Frontal cortex (tissue), 4 donors: Measurements from ENCODE around the gene GPC6. TPM values are rescaled to one million over a fixed set of nuclear protein-coding genes. Genes with fewer than 3 reads are reported as not detected.

Experiments used
- DNase-seq, 2 donors: peaks; one replicate each; pipeline ENCODE4 v3.0.0; 2012; ENCODE audit warnings: low spot score in 2 of 2
- FAIRE-seq: peaks from 2 replicates; lab custom pipeline; 2012; peaks lifted over from hg19 to GRCh38; lab: Jason Lieb, UNC
- total RNA-seq: library from RNA; depleted of rRNA; stranded (reverse); fragments of >200 nt; gene quantifications from one replicate; pipeline ENCODE4 v1.2.3, GENCODE V29; 2014
- donor health status: control.
- donor health status: control.
- donor health status: control.

The GPC6 gene
- total RNA-seq, 1 donor from 2014 or later, result 9.0 TPM

DNA sequence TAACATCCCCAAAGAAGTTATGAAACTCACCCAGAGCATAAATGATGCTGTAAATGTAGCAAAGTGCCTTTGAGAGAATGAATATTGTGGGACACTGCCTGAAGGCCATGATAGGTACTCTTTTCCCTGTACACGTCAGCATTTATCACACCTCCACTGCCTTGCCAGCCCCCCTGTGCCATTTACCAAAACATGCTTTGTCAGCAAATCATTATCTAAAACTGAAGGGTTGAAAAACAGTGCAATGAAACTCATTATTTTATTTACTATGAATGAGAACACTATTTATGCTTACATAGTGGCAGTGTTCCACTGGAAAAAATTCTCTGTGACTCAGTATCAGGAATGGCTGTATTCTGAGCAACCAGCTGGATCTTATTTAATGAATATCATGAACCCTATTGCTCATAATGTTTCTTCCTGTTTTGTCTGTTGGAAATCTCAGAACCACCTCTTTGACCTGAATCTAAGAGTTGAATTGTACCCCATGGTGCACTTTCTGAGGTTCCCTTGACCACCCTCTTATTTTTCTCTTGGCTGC is 688.7 kb downstream of the GPC6 start:
- no peak for FAIRE-seq

GRCh38 chr13:93922063-93922855 is 695.7 kb downstream of the GPC6 start:
- FAIRE-seq, result no peak
- DNase-seq, result no peak

More for the DNA sequence above, 688.7 kb downstream of the GPC6 start:
- no peak for DNase-seq

GRCh38 chr13:93925990-93926389 is 699.4 kb downstream of the GPC6 start:
- FAIRE-seq (no peak), DNase-seq (no peak)

DNA sequence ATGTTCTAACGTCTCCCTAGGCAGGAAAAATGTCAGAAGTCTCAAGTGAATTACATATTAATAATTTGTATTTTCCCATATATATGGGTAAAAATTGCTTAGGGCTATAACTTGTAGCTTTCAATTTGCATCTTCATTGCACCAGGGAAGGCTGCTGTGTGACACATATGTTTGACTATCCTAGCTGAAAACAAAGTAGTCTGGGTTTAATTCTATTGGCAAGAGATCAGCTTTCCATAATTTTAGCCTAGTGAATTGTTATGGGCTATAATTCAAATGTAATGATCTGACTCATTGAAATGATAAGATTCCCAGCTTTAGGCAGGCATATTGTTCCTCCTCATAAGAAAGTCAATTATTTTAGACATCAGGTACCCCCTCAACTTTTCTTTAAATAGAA is 699.8 kb downstream of the GPC6 start:
- no peak for FAIRE-seq
- DNase-seq, result no peak

DNA sequence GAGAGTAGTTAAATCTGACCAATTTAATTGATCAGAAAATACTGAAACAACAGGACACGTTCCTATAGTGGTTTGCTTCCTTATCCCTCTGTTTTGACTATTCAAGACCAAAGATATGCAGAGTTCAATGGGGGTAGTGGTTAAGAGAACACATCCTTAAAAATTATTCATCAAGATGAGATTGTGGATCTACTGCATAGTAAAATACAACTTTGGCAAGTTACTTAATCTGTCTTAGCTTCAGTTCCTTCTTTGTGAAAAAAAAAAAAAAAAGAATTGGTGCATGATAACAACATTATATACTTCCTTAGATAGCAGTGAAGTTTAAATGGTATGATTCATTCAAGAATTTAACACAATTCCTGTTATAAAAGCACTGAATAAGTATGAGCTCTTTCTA is 700.8 kb downstream of the GPC6 start:
- no peak for FAIRE-seq
- DNase-seq, result no peak

GRCh38 chr13:93932901-93933300 is 706.3 kb downstream of the GPC6 start:
- DNase-seq (no peak), FAIRE-seq (no peak)

DNA sequence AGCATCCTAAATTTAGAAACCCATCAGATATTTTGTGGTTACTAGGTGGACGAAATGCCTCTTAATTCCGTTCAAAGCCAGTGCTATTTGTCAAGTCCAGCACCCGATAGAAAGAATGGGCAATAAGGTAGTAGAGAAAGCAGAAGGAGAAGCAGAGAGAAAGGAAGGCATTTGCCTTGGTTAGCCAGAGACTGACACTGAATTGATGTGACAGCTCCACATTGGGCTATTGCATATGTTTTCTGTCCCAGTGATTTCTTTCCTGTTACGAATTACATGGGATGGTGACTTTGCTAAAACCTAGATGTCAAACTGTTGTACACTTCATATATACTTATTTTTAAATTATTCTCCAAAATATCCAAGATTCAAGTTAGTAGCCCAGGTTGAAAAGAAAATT is 710.3 kb downstream of the GPC6 start:
- DNase-seq, result no peak

GRCh38 chr13:93941444-93941843 is 714.8 kb downstream of the GPC6 start:
- no peak for FAIRE-seq

More for the DNA sequence above, 710.3 kb downstream of the GPC6 start:
- no peak for FAIRE-seq

GRCh38 chr13:93942016-93942415 is 715.4 kb downstream of the GPC6 start:
- DNase-seq, result no peak
- FAIRE-seq, result no peak

More at GRCh38 chr13:93941444-93941843, 714.8 kb downstream of the GPC6 start:
- no peak for DNase-seq

- FAIRE-seq, result no peak
- DNase-seq, result no peak
Observed at GRCh38 chr13:93945621-93946020, 719.0 kb downstream of the GPC6 start.

DNA sequence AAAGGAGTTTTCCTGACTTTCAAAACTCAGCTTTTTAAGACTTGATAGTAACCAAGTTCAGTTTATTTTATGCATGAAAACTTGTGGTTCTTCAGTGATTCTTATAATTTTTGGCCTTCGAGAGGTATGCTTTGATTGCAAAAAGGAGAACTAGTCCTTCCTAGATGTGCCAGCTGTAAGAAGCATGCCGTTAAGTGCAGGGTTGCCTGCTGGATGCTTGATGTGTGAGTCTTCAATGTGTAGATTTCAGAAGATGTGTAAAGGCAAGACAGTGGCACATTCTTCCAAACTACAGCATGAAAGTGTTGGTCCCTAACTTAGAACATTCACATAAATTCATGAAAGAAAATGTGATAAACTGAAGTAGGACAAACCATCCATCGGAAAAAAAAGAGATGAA is 720.4 kb downstream of the GPC6 start:
- no peak for DNase-seq
- FAIRE-seq, result no peak

- no peak for FAIRE-seq
- no peak for DNase-seq
Observed at GRCh38 chr13:93947651-93948050, 721.0 kb downstream of the GPC6 start.

DNA sequence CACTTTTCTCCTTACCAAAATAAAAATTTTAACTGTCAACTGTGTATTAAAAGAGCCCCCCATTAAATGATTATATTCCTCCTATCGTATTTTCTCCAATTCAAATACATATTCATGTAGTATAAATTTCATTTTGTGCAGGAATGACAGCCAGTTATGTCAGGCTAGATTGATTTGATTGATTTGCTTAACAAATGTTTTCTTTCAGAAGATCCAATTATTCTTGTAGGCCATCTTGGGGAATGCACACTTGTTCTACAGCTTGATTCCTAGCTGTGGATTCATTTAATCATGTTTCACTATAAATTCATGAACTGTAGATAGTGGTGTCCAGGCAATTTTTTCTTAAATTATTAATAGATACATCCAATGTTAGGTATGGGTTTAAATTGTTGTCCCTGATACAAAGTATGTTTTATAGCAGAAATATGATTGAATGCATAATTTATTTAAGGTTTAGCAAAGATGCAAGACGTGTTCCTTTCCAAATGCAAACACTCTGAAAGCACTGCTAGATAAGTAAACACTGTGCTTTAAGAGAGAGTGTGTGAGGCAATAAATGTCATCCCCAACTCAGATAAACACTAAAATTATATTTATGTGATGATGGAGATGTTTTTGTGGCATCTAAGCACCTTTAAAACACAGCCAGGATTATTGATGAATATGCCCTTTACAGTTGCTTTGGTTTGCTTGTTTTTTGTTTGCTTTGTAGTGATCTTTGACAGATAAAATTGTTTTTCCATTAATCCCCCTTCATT is 721.7 kb downstream of the GPC6 start:
- DNase-seq (no peak), FAIRE-seq (no peak)

GRCh38 chr13:93951108-93951507 is 724.5 kb downstream of the GPC6 start:
- DNase-seq (no peak), FAIRE-seq (no peak)

DNA sequence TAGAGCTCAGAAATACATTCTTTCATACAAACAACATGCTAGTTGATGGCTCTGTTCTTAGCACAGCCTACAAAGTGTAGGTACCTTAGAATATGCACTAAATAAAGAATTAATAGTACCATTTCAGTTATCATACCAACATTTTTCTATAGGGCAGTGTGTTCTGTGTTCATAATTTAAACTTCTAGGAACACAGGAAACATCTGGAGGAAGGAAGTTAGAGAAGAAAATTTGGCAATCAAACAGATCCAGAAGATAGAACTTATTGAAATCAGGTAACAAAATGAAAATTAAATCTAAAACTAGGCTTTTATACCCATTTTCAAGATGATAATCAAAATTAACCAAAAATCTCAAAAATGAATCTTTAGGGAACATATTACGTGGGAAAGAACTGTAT is 725.3 kb downstream of the GPC6 start:
- no peak for FAIRE-seq
- DNase-seq, result no peak

GRCh38 chr13:93953841-93954240 is 727.2 kb downstream of the GPC6 start:
- FAIRE-seq (no peak), DNase-seq (no peak)

GRCh38 chr13:93955904-93956303 is 729.3 kb downstream of the GPC6 start:
- FAIRE-seq, result no peak
- no peak for DNase-seq

- DNase-seq (no peak), FAIRE-seq (no peak)
Observed at GRCh38 chr13:93956426-93956825, 729.8 kb downstream of the GPC6 start.

GRCh38 chr13:93957371-93957770 is 730.8 kb downstream of the GPC6 start:
- no peak for FAIRE-seq
- DNase-seq, result no peak

DNA sequence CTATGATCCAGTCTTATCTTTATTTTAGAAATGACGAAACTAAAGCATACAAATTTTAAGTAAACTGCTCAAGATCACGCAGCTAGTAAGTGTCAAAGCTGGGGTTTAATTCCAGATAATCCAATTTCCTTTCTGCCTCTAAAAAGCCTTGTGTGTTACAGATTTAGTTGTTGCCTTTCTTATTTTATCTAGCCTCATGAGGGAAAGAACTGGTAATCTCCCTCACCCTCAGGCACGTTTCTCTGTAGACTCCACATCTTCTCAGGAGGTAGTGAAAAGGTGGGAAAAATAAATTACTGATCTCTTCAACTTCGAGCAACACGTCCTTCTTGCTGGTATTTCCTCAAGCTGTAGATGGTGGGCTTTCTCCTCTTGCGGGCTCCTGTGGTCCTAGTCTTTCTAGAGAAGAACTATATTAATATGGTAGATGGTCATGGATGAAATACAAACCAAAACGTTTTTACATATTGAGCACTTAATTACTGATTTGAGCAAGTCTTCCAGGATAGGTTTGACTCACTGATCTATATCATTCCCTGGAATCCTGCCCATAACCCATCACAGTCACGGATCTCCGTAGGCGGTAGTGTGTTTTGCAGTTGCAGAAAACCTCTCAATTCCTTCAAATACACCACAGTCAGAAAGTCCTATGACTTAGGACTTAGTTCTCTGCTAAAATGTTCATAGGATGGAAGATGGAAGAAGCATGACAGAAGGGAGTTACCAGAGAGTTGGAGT is 733.4 kb downstream of the GPC6 start:
- no peak for FAIRE-seq
- no peak for DNase-seq
